ENCODE measurements around the gene SERPINE2.
"Not testable (repeated sequence)": the region's sequence is repeated elsewhere in the genome, so short reads cannot be mapped to it uniquely, and the experiment has no call there.

SERPINE2 gene

GRCh38 chr2:224014336-224014735, 24.8 kb downstream of the SERPINE2 start:
- no peak for DNase-seq (ENCODE audit: low read depth)

GRCh38 chr2:224011837-224012236, 27.2 kb downstream of the SERPINE2 start:
- DNase-seq (ENCODE audit: low read depth): no peak

DNA sequence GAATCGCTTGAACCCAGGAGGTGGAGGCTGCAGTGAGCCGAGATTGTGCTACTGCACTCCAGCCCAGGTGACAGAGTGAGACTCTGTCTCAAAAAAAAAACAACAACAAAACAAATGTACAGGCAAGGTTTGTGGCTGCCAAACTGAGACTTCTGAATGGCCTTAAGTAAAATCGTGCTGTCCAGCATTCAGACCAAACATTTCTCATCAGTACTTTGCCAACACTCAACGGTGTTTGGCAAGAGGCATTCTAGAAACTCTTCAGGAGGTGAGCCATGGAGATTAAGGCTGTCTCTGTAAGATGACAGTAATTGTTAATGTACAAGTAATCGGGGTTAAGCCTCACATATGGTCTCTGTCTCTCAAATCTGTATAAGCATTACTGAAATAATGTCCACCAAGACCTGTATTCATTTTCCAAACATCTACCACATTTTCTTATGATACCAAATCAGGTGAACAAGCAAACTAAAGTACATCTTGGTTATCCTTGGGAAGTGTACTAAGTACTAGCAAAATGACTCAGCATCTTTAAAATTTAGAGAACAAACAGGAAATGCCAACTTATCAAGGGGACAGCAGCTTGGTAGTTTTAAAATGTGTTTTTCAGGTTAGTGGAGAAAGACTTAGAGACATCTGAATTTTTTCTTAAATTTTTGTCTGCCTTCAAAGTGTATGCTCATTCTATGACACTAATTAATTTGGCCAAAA, 29.3 kb downstream of the SERPINE2 start:
- DNase-seq (ENCODE audit: low read depth): no peak

DNA sequence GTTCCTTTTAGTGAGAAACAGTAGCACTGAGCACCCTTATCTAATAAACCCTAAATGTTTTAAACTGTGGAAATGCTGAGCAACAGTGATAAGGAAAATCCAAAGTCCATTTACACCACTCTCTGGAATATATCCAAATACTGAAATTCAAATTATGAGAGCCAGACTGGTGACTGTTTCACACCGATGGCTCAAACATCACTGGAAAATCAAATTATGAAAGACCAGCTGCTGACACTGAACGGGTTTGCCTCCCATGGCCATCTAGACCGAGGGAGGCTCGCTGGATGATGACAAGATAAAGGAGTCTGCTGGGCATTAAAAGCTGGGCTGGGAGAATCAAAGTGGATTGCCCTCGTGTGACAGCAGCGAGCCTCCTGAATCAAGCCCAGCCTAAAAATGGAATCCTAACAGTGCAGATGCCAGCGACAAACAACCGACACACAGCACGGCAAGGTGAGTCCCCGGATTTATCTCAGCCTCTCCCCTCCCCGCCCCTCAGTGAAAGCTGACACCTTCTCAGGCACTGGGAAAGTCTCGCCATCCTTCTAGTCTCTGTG, 30.3 kb downstream of the SERPINE2 start:
- DNase-seq (ENCODE audit: low read depth): no peak

- DNase-seq (ENCODE audit: low read depth): no peak
These were observed 34.9 kb downstream of the SERPINE2 start for GRCh38 chr2:224004105-224004695.

GRCh38 chr2:224000662-224001061, 38.4 kb downstream of the SERPINE2 start:
- not testable (repeated sequence) for DNase-seq (ENCODE audit: low read depth)

DNA sequence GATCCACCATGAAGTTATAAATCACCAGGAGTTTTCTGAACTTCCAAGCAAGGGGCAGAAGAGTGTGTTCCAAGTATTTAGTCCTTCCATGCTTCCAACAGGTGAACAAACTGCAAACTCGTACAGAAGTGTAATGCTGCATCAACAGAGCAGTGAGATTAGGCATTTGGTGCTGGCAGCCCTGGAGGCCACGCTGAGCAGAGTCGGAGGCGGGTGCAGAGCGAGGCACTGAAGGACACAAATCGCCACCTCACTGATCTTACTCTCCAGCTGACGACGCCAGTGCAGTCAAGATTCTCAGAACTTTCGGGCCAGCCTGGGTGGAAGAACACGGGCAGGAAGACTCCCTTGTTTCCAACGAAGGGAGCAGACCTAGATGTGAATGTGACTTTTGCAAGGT, 39.2 kb downstream of the SERPINE2 start:
- DNase-seq (ENCODE audit: low read depth): no peak

DNA sequence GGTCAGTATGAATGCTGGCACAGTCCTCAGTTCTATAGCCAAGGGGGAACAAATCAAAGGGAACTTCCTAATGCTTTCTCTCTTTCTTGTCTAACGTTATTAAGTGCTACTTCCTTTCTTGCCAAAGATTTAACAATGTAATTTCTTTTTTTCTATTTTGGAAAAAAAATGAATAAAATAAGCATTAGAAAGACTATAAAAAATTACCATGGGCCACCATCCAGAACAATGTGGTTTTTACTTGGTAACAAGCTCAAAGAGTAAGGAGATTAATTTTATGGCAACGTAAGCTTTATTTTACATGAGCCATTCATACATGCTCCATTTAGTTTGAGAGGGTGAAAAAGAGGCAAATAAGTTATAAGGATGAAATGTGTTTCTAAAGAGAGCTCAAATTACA, 40.1 kb downstream of the SERPINE2 start:
- no peak for DNase-seq (ENCODE audit: low read depth)

DNA sequence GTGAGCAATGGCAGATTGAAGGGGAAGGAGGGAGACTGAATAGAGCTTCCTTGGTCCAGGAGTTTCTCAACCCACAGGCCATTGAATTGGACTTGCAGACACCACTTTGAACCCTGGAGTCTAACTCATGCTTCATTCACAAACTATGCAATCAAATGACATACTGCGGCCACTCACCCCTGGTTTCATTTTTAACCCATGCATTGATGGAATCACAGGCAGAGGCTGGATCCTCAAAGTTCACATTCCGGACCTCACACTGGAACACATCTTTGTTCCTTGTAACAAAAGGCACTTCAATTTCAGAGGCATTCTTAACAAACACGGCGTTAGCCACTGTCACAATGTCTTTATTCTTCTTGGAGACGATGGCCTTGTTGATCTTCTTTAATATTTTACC, 41.1 kb downstream of the SERPINE2 start:
- no peak for DNase-seq (ENCODE audit: low read depth)

- DNase-seq (ENCODE audit: low read depth): no peak
These were observed 42.7 kb downstream of the SERPINE2 start for GRCh38 chr2:223996391-223996790.

DNA sequence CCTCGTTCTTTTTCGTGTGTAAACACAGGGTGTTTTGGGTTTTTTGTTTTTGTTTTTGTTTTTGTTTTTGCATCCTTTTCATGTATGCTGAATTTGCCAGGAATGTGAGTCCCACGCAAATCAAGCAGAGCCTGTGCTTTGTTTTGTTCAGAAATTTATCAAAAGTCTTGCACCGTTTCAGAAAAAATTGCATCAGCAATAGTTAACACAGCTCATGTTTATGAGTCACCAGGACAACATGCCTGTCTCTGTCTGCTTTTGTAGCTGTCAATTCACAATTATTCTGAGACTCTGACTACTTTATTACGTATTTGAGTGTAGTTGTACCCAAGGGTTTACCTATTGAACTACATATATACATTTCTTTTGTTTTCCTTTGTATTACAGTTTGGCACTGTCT, 43.5 kb downstream of the SERPINE2 start:
- no peak for DNase-seq (ENCODE audit: low read depth)

DNA sequence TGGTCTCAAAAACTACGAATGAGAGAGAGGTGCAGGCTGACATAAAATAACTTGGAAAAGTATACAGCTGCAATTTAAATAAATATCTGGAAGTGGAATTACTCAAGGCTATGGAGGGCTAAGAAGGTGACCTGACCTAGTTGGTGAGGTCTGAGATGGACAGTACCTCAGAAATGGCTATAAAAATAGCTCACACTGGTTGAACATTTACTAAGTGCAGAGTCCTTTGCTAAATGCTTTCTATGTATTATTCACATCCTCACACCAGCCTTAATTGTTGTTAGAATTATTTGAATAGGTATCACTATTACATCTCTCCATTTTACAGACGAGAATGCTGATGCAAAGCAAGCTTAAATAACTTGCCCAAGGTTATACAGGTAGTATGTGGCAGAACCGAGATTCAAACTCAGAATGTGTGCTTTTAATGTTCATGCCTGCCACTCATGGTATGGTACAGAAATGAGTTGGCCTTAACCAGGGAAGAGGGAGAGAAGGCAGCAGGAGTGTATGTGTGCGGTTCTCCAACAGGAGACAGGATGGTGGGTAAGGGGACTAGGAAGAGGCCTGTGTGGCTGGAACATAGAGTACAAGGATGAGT, 44.4 kb downstream of the SERPINE2 start:
- no peak for DNase-seq (ENCODE audit: low read depth)

GRCh38 chr2:223993634-223994232, 45.4 kb downstream of the SERPINE2 start:
- DNase-seq (ENCODE audit: low read depth): peak; percentile 49

DNA sequence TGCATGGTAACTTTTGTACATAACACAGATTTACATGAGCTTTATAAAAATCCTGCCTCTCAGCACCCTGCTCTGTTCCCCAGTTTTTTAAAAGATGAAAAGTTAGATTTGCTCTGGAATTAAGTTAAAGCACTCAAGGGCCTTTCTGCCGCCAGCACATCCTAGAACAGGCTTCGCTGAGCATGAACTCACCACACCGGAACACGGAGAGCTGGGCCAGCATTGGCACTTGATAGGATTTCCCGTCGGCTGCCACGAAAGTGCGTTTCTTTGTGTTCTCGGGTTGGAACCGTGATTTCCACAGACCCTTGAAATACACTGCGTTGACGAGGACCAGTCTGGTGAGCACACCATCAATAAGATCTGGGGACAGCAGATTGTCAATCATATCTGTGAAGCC, 47.5 kb downstream of the SERPINE2 start:
- no peak for DNase-seq (ENCODE audit: low read depth)

- DNase-seq (ENCODE audit: low read depth): no peak
These were observed 49.2 kb downstream of the SERPINE2 start for GRCh38 chr2:223989856-223990232.

DNA sequence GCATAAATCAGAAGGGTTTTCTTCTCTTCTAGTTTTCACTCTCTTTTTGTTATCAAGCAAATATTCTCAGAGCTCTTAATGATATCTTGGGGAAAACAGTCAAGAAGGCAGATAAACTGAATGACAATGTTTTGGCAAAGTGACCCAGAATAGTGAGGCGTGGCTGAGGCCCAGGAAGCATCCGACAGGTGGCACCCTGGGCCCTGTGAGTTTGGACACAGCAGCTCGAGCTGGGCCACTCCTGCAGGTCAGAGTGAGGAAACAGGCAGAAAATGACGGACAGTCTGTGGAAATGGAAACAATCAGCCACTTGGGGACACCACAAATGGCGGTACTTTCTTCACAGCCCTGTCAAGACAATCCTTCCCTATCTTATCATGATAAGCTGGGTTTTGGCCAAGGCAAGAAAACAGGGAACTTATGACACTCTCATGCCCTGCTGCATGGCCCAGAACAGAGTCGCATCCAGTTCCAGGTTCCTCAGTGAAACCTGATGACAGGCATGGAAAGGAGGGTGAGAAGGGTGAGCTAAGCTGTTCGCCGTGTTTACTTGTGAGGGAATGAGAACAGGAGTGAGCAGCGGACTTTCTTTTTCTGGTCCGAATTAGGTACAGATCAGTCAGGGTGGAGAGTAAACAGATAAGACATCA, 49.8 kb downstream of the SERPINE2 start:
- no peak for DNase-seq (ENCODE audit: low read depth)

DNA sequence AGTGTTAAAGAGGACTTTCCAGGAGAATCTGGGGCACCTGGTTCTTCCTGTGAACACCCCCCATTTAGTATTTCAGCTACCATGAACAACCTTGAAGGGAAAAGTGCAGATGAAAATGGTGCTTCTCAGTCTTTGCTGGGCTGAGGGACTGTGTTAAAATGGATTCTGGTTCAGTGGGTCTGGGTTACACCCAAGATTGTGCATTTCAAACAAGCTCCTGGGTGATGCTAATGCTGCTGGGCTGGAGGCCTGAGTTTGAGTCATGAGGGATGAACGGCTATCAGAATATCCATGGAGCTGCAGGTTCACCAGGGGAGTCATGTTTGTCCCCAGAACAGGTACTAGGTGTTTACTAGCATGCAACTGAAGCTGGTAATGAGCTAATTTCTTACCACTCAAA, 57.8 kb downstream of the SERPINE2 start:
- no peak for DNase-seq (ENCODE audit: low read depth)

DNA sequence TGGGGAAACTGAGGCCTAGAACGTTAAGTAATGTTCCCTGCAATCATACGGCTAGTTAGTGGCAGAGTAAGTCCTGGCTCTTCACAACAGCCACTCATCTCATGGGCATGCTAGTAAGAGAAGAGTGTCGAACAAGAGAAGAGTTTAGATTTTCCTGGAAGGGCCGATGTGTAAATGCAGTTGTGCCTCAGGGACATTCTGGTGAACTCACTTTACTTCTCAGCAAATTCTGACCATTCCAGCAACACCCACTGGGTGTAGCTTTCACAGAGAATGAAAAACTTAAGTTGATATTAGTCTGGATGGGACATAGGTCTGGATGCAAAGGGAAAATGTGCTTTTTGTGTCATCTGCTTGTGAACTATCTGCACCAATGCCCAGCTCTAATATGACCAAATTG, 58.3 kb downstream of the SERPINE2 start:
- no peak for DNase-seq (ENCODE audit: low read depth)

- DNase-seq (ENCODE audit: low read depth): no peak
These were observed 58.7 kb downstream of the SERPINE2 start for GRCh38 chr2:223980397-223980735.

- DNase-seq (ENCODE audit: low read depth): no peak
These were observed 59.2 kb downstream of the SERPINE2 start for GRCh38 chr2:223979730-223980396.

DNA sequence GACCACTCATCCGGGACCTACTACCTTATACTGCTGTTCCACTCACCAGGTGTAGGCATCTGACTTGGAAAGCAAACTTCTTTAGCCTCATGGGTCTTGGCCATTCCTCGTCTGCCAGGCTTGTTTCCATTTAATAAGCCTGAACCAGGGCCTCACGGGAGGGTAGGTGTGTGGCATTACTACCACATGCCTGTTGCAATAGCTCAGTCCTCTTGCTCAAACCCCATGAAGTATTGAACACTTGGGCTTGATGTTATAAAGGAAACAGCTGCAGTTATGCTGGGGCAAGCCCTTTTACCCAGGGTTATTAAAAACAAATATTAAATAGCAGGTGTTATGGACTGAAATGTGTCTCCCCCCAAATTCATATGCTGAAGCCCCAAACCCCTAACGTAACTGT, 60.6 kb downstream of the SERPINE2 start:
- no peak for DNase-seq (ENCODE audit: low read depth)

DNA sequence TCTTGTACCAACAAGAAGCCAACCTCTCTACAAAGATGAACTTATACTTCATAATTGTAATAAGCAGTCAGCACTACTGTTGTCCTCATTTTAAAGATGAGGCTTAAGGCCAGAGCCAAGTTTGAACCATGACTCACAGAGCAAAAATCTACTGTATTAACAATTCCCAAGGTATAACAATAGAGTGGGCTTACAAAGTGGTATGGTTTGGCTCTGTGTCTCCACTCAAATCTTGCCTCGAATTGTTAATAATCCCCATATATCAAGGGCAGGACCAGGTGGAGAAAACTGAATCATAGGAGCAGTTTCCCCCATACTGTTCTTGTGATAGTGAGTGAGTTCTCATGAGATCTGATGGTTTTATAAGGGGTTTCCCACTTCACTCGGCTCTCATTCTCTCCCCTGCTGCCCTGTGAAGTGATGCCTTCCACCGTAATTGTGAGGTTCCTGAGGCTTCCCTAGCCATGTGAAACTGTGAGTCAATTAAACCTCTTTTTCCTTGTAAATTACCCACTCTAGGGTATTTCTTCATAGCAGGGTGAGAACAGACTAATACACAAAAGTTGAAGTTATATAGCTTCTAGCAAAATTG, 62.4 kb downstream of the SERPINE2 start:
- no peak for DNase-seq (ENCODE audit: low read depth)

Measured in activated T-cell treated with anti-CD3 and anti-CD28 coated beads for 1 hour (primary cell).